ENCODE results near the gene DSPP.

GRCh38 chr4:87654487-87655044 lies 46.2 kb downstream of the DSPP start:
- no peak for TF ChIP-seq EZH2 (IDR thresholded peaks at IDR 0.05; ENCODE audit: borderline replicate concordance, low read length)
- no peak for TF ChIP-seq CTCF (conservative IDR thresholded peaks at IDR 0.05 in 1 of 2, IDR thresholded peaks at IDR 0.05 in 1 of 2; ENCODE audit: extremely low read depth in 1 of 2, insufficient read depth in 1 of 2, low read depth in 1 of 2, low read length in 2 of 2)
